Smooth muscle cell (in vitro differentiated cells): ENCODE data around the gene PDXK. TPM values are rescaled to one million over a fixed set of nuclear protein-coding genes. Genes with fewer than 3 reads are reported as not detected.

Experiments
- DNase-seq: peaks from one replicate; lab custom pipeline; 2025; ENCODE audit not compliant: unreplicated experiment; lab: John Stamatoyannopoulos, UW
- H2AFZ ChIP-seq: fragments of 200-600 bp; sonication (generic); 2 replicates; pipeline ENCODE4 v1.6.0; 2016; ENCODE audit warnings: antibody characterized with exemption, low read depth, mild to moderate bottlenecking
- H3F3A ChIP-seq: fragments of 200-600 bp; sonication (generic); 2 replicates; pipeline ENCODE4 v1.6.0; 2017; ENCODE audit warnings: antibody characterized with exemption, low read depth
- H3K27ac ChIP-seq: fragments of 200-600 bp; sonication (generic); 2 replicates; pipeline ENCODE4 v1.5.1; 2016; ENCODE audit warnings: low read depth, mild to moderate bottlenecking
- H3K27me3 ChIP-seq: fragments of 200-600 bp; sonication (generic); 2 replicates; pipeline ENCODE4 v1.6.1; 2016; ENCODE audit warnings: low read depth, mild to moderate bottlenecking
- H3K36me3 ChIP-seq: fragments of 200-600 bp; sonication (generic); 2 replicates; pipeline ENCODE4 v1.5.1; 2016; ENCODE audit warnings: low read depth
- H3K4me1 ChIP-seq: fragments of 200-600 bp; sonication (generic); 2 replicates; pipeline ENCODE4 v1.5.1; 2016; ENCODE audit warnings: low read depth
- H3K4me2 ChIP-seq: fragments of 200-600 bp; sonication (generic); 2 replicates; pipeline ENCODE4 v1.6.0; 2016; ENCODE audit warnings: mild to moderate bottlenecking
- H3K4me3 ChIP-seq: fragments of 200-600 bp; sonication (generic); 2 replicates; pipeline ENCODE4 v1.5.1; 2016; ENCODE audit warnings: mild to moderate bottlenecking
- H3K79me2 ChIP-seq: fragments of 200-600 bp; sonication (generic); 2 replicates; pipeline ENCODE4 v1.6.0; 2016; ENCODE audit warnings: low read depth, mild to moderate bottlenecking
- H3K9ac ChIP-seq: fragments of 200-600 bp; sonication (generic); 2 replicates; pipeline ENCODE4 v1.6.0; 2016; ENCODE audit warnings: low read depth
- H3K9me3 ChIP-seq: fragments of 200-600 bp; sonication (generic); replicated peaks from 2 replicates; pipeline ENCODE4 v1.5.1; 2016; ENCODE audit warnings: low read depth
- H4K20me1 ChIP-seq: fragments of 200-600 bp; sonication (generic); 2 replicates; pipeline ENCODE4 v1.6.0; 2016; ENCODE audit warnings: low read depth
- CTCF ChIP-seq: fragments of 200-600 bp; sonication (generic); IDR thresholded peaks from 2 replicates; pipeline ENCODE4 v1.5.1; 2017; ENCODE audit warnings: borderline replicate concordance, mild to moderate bottlenecking, antibody characterized with exemption; ENCODE audit not compliant: insufficient read depth, poor library complexity, severe bottlenecking
- WGBS: methylation state at CpG from one replicate; pipeline ENCODE4 v1.1.7; 2016; ENCODE audit warnings: low lambda C conversion rate; 5-methylcytosine and 5-hydroxymethylcytosine counted together
- polyA plus RNA-seq: library from polyadenylated mRNA; unstranded; fragments of >200 nt; fragmentation: Nextera tagmentation; extraction: Ambion mirVana; gene quantifications from 2 replicates; pipeline ENCODE4 v1.2.1, GENCODE V29; 2016
- total RNA-seq: library from RNA; depleted of rRNA; stranded (reverse); fragments of >200 nt; gene quantifications from 2 replicates; pipeline ENCODE4 v1.2.3, GENCODE V29; 2014

PDXK gene
- total and polyA plus RNA-seq, 2 experiments from 2014 or later, result 92.6 to 184 TPM

GRCh38 chr21:43785134-43785533 lies 66.2 kb downstream of the PDXK start:
- no peak overlapping the region for H3K27ac ChIP-seq
- no peak overlapping the region for H3K4me2 ChIP-seq
- H3K4me1 ChIP-seq, result peaks cover under 1% of the 10 kb centered on the region
- H3K4me3 ChIP-seq, result no peak overlapping the region
- TF ChIP-seq CTCF, result no peak
- no peaks in the 10 kb centered on the region for H3K36me3 ChIP-seq
- no peaks in the 10 kb centered on the region for H3F3A ChIP-seq
- no peak for DNase-seq
- no peaks in the 10 kb centered on the region for H4K20me1 ChIP-seq
- H3K9me3 ChIP-seq, result no peaks in the 10 kb centered on the region
- no peak overlapping the region for H3K9ac ChIP-seq
- 67% methylated on average over 3 of the region's 3 CpGs for WGBS
- H3K79me2 ChIP-seq, result peaks cover 6% of the 10 kb centered on the region
- H3K27me3 ChIP-seq, result no peaks in the 10 kb centered on the region
- no peak overlapping the region for H2AFZ ChIP-seq

- H3K4me2 ChIP-seq, result no peak overlapping the region
- no peak overlapping the region for H2AFZ ChIP-seq
- H3K27me3 ChIP-seq, result no peaks in the 10 kb centered on the region
- no peak overlapping the region for H3K9ac ChIP-seq
- no peak for TF ChIP-seq CTCF
- no peaks in the 10 kb centered on the region for H4K20me1 ChIP-seq
- WGBS, result 91% methylated on average over 18 of the region's 18 CpGs
- no peak overlapping the region for H3K27ac ChIP-seq
- H3K4me1 ChIP-seq, result peaks cover 10% of the 10 kb centered on the region
- H3F3A ChIP-seq, result no peaks in the 10 kb centered on the region
- no peaks in the 10 kb centered on the region for H3K36me3 ChIP-seq
- H3K79me2 ChIP-seq, result peaks cover 19% of the 10 kb centered on the region
- no peaks in the 10 kb centered on the region for H3K9me3 ChIP-seq
- H3K4me3 ChIP-seq, result no peak overlapping the region
- no peak for DNase-seq
Observed at GRCh38 chr21:43786300-43786806, 67.4 kb downstream of the PDXK start.

GRCh38 chr21:43786807-43787440 lies 68.0 kb downstream of the PDXK start:
- Histone ChIP-seq H2AFZ (no peak overlapping the region), H3F3A (no peaks in the 10 kb centered on the region), H3K27ac (no peak overlapping the region), H3K27me3 (no peaks in the 10 kb centered on the region), H3K4me2 (no peak overlapping the region), H3K36me3 (no peaks in the 10 kb centered on the region), H3K9ac (no peak overlapping the region), H4K20me1 (no peaks in the 10 kb centered on the region), H3K79me2 (peaks cover 24% of the 10 kb centered on the region), H3K9me3 (no peaks in the 10 kb centered on the region), H3K4me1 (peaks cover 10% of the 10 kb centered on the region), H3K4me3 (no peak overlapping the region)
- no peak for TF ChIP-seq CTCF
- DNase-seq, result no peak
- WGBS, result 97% methylated on average over 38 of the region's 38 CpGs
